HG02610 (cell line): ENCODE measurements around the gene SLC8B1.

Experiments
- ATAC-seq: cut with Tn5 transposase; IDR thresholded peaks from one replicate; pipeline ENCODE4 v1.9.1; 2021; ENCODE audit warnings: mild to moderate bottlenecking, moderate library complexity; ENCODE audit not compliant: unreplicated experiment

Gene SLC8B1

GRCh38 chr12:113325916-113326315 is 9.0 kb downstream of the SLC8B1 start:
- no peak for ATAC-seq

- ATAC-seq, result no peak
These were observed 12.6 kb downstream of the SLC8B1 start for GRCh38 chr12:113322343-113322742.

- ATAC-seq, result no peak
These were observed 14.5 kb downstream of the SLC8B1 start for GRCh38 chr12:113320401-113320800.

GRCh38 chr12:113318900-113319628 is 15.8 kb downstream of the SLC8B1 start:
- ATAC-seq, result no peak

GRCh38 chr12:113318046-113318656 is 16.8 kb downstream of the SLC8B1 start:
- ATAC-seq, result no peak

- ATAC-seq, result no peak
These were observed 17.8 kb downstream of the SLC8B1 start for GRCh38 chr12:113317122-113317521.

- no peak for ATAC-seq
These were observed 18.8 kb downstream of the SLC8B1 start for GRCh38 chr12:113316155-113316554.

- no peak for ATAC-seq
These were observed 19.6 kb downstream of the SLC8B1 start for GRCh38 chr12:113315358-113315757.

- no peak for ATAC-seq
These were observed 20.8 kb downstream of the SLC8B1 start for GRCh38 chr12:113314121-113314529.

GRCh38 chr12:113310489-113310888 is 24.4 kb downstream of the SLC8B1 start:
- no peak for ATAC-seq

- ATAC-seq, result no peak
These were observed 28.5 kb downstream of the SLC8B1 start for GRCh38 chr12:113306382-113306781.

GRCh38 chr12:113305281-113305856 is 29.5 kb downstream of the SLC8B1 start:
- ATAC-seq, result no peak

- ATAC-seq, result no peak
These were observed 31.8 kb downstream of the SLC8B1 start for GRCh38 chr12:113302886-113303640.

GRCh38 chr12:113302466-113302865 is 32.4 kb downstream of the SLC8B1 start:
- no peak for ATAC-seq

- ATAC-seq, result no peak
These were observed 33.1 kb downstream of the SLC8B1 start for GRCh38 chr12:113301811-113302210.

GRCh38 chr12:113299619-113300237 is 35.2 kb downstream of the SLC8B1 start:
- no peak for ATAC-seq

- ATAC-seq, result no peak
These were observed 35.9 kb downstream of the SLC8B1 start for GRCh38 chr12:113298861-113299545.

- no peak for ATAC-seq
These were observed 36.5 kb downstream of the SLC8B1 start for GRCh38 chr12:113298472-113298817.

GRCh38 chr12:113297621-113298471 is 37.1 kb downstream of the SLC8B1 start:
- no peak for ATAC-seq

- ATAC-seq, result no peak
These were observed 37.7 kb downstream of the SLC8B1 start for GRCh38 chr12:113297214-113297587.
